OCI-LY7 (cell line): ENCODE data around the gene FLAD1. TPM values are rescaled to one million over a fixed set of nuclear protein-coding genes. Genes with fewer than 3 reads are reported as not detected.
A peak's percentile ranks its signal among the peaks of the same experiment; 100 is the strongest.

Experiments used
- BruUV-seq: library from RNA; stranded (reverse); fragments of 400-500 nt; replicated peaks from 2 replicates; lab custom pipeline; 2021; lab: Mats Ljungman, UMichigan
- CTCF ChIA-PET: fragments of 300-600 bp; sonication (Branson Sonifier 250); formaldehyde crosslinking; loops from one replicate; lab custom pipeline; 2022; ENCODE audit warnings: antibody characterized with exemption; ENCODE audit not compliant: unreplicated experiment; lab: Charles Lee
- POLR2A ChIA-PET: fragments of 300-600 bp; sonication (Branson Sonifier 250); formaldehyde crosslinking; loops from one replicate; lab custom pipeline; 2022; ENCODE audit warnings: antibody characterized with exemption; lab: Charles Lee
- DNase-seq: peaks from one replicate; pipeline ENCODE4 v3.0.0-alpha.2; 2015; ENCODE audit warnings: low spot score
- H2AFZ ChIP-seq: fragments of 200-600 bp; sonication (generic), shearing (Covaris generic); 2 replicates; pipeline ENCODE4 v1.6.1; 2014; ENCODE audit warnings: mild to moderate bottlenecking, antibody characterized with exemption, low read length, moderate library complexity
- H3K27ac ChIP-seq: fragments of 200-600 bp; sonication (generic); 2 replicates; pipeline ENCODE4 v1.5.1; 2014; ENCODE audit warnings: mixed run types, low read depth, mild to moderate bottlenecking, moderate library complexity, low read length, inconsistent platforms; ENCODE audit not compliant: poor library complexity, severe bottlenecking
- H3K36me3 ChIP-seq: fragments of 200-600 bp; sonication (generic); 2 replicates; pipeline ENCODE4 v1.6.1; 2014; ENCODE audit warnings: mild to moderate bottlenecking, antibody characterized with exemption, low read length, moderate library complexity, mixed read lengths; ENCODE audit not compliant: insufficient read depth
- H3K4me1 ChIP-seq: fragments of 200-600 bp; sonication (generic); 2 replicates; pipeline ENCODE4 v1.5.1; 2014; ENCODE audit warnings: mild to moderate bottlenecking, low read length; ENCODE audit not compliant: insufficient read depth, poor library complexity, severe bottlenecking
- H3K4me2 ChIP-seq: fragments of 200-600 bp; sonication (generic); 2 replicates; pipeline ENCODE4 v1.6.1; 2014; ENCODE audit warnings: mild to moderate bottlenecking, low read length
- H3K4me3 ChIP-seq: fragments of 200-600 bp; sonication (generic); 2 replicates; pipeline ENCODE4 v1.5.1; 2014; ENCODE audit warnings: mild to moderate bottlenecking, low read depth, low read length; ENCODE audit not compliant: poor library complexity, severe bottlenecking
- H3K79me2 ChIP-seq: fragments of 200-600 bp; sonication (generic); 2 replicates; pipeline ENCODE4 v1.6.1; 2016; ENCODE audit warnings: low read depth, mild to moderate bottlenecking, low read length, moderate library complexity, mixed read lengths; ENCODE audit not compliant: insufficient read depth
- H3K9me2 ChIP-seq: fragments of 200-600 bp; sonication (generic); 2 replicates; pipeline ENCODE4 v1.6.1; 2016; ENCODE audit warnings: mild to moderate bottlenecking, low read length, mixed read lengths; ENCODE audit not compliant: insufficient read depth
- H3K9me3 ChIP-seq: fragments of 200-600 bp; sonication (generic); 2 replicates; pipeline ENCODE4 v1.6.1; 2014; ENCODE audit warnings: mild to moderate bottlenecking, mixed run types, low read length, mixed read lengths
- H4K20me1 ChIP-seq: fragments of 200-600 bp; sonication (generic); 2 replicates; pipeline ENCODE4 v1.6.1; 2014; ENCODE audit warnings: mild to moderate bottlenecking, antibody characterized with exemption, low read length, moderate library complexity, mixed read lengths; ENCODE audit not compliant: insufficient read depth
- EZH2phosphoT487 ChIP-seq: fragments of 200-600 bp; sonication (generic); IDR thresholded peaks from 2 replicates; pipeline ENCODE4 v1.6.1; 2018; ENCODE audit warnings: low read depth, borderline replicate concordance, mild to moderate bottlenecking, mixed run types, antibody characterized with exemption, low read length, moderate library complexity, mixed read lengths
- intact Hi-C: fragments of 100-400 bp; cut with micrococcal nuclease; formaldehyde crosslinking; loops from one replicate; pipeline ENCODE4 v1.10.0; 2022; ENCODE audit not compliant: unreplicated experiment
- total RNA-seq, 2 experiments: library from RNA; depleted of rRNA in 1 of 2; stranded (reverse); fragments of >200 nt in 1 of 2; shearing (Covaris generic) in 1 of 2; gene quantifications; 2 replicates each; pipeline ENCODE4 v1.2.3, GENCODE V29; 2014 to 2022
- TF ChIP-seq, protein P1 (sequence below): fragments of 200-600 bp; sonication (generic); conservative IDR thresholded peaks from 2 replicates; pipeline ENCODE4 v1.5.1; 2014; ENCODE audit warnings: mild to moderate bottlenecking, antibody characterized with exemption, low read length, moderate library complexity, mixed read lengths

The FLAD1 gene
- total RNA-seq, 2 experiments from 2014 or later = 52.7 to 57.9 TPM

DNA sequence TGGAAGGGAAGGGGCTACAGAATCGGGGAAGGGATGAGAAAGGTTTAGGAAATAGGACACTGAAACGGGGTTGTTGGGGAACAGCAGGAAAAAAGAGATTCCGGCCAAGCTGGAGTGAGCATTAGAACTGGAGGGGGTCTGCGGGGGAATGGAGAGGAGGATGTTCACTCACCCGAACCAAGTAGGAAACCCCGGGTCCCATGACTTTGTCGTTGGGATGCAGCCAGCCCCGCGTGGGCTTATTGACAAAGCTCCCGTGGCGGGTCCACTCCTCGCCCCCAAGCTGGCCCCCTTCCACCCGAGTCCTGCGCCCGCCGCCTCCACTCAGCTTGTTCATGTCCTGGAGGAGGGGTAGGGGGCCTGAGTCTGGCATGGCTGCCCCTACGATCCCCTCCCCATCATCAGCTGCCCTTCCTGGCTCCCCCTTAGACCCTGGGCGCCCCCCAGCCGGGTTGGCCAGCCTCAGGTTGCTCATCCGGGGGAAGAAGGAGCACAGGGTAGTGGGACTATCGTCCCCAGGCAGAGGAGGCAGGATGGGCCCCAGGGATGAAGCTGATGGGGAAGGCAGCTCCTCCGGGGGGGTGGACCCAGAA is 13.2 kb upstream of the FLAD1 start:
- H3K27ac ChIP-seq = no peak overlapping the region
- no peaks in the 10 kb centered on the region for H3K9me2 ChIP-seq
- H3K79me2 ChIP-seq = peaks cover 36% of the 10 kb centered on the region
- no peaks in the 10 kb centered on the region for H3K9me3 ChIP-seq
- H3K4me3 ChIP-seq = no peak overlapping the region
- peak overlapping the region; percentile 59; the same call in 1 of the 2 replicates for H3K4me2 ChIP-seq
- peaks cover 30% of the 10 kb centered on the region for H3K4me1 ChIP-seq
- no peak for DNase-seq
- peaks cover 59% of the 10 kb centered on the region for H3K36me3 ChIP-seq
- CTCF ChIA-PET = no interaction called here
- no TSS peak for BruUV-seq
- POLR2A ChIA-PET = interaction anchor here (0.5 to 0.7 kb wide), 2 partner anchors 13 to 16 kb away, joined by 5 to 6 read pairs; partner anchors contain the start of gene FLAD1
- TF ChIP-seq, protein P1, sequence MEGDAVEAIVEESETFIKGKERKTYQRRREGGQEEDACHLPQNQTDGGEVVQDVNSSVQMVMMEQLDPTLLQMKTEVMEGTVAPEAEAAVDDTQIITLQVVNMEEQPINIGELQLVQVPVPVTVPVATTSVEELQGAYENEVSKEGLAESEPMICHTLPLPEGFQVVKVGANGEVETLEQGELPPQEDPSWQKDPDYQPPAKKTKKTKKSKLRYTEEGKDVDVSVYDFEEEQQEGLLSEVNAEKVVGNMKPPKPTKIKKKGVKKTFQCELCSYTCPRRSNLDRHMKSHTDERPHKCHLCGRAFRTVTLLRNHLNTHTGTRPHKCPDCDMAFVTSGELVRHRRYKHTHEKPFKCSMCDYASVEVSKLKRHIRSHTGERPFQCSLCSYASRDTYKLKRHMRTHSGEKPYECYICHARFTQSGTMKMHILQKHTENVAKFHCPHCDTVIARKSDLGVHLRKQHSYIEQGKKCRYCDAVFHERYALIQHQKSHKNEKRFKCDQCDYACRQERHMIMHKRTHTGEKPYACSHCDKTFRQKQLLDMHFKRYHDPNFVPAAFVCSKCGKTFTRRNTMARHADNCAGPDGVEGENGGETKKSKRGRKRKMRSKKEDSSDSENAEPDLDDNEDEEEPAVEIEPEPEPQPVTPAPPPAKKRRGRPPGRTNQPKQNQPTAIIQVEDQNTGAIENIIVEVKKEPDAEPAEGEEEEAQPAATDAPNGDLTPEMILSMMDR = no peak
- no peak for TF ChIP-seq EZH2phosphoT487
- intact Hi-C loops = no loop called here
- H2AFZ ChIP-seq = no peak overlapping the region
- H4K20me1 ChIP-seq = no peaks in the 10 kb centered on the region

DNA sequence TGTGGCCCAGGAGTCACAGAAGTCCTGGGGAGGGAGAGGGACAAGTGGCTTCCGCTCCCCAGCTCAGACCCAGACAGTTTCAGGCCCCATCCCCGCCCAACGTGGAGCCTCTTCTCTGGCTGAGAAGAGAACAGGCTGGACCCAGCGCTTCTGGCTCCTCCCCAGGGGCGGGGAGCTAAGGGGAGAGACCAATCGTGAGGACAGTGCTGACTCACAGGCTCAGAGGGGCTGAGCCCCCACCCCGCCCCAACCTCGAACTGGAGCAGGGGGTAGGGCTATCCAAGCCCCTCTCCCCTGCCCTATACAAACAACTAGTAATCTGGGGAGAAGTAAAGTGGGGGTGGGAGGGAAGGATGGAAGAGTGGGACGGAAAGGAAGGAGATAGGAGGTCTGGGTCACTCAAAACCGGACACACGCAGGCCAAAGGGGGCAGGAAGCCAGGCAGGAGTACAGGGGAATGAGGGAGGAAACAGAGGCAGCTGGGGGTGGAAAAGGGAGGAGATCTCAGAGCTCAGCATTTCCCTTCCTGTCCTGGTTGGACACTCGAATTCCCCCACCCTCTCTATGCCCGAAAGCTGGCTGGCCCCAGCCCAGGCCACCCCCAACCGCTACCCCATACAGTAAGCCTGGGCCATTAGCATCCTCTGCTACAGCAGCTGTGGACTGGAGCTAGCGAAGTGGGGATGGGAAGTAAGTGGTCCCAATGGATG is 12.4 kb upstream of the FLAD1 start, which contains the start of gene SHC1:
SHC1 (minus strand) TSS at position 117 of the 710 bp plus-strand sequence. CDS start 221 bp downstream, outside the sequence.
- Histone ChIP-seq H4K20me1 (peaks cover under 1% of the 10 kb centered on the region; the same call in 1 of the 2 replicates), H3K9me3 (no peaks in the 10 kb centered on the region), H3K4me3 (peak within 1 kb of the TSS; percentile 10), H2AFZ (no peak within 1 kb of the TSS), H3K36me3 (peaks cover 53% of the 10 kb centered on the region), H3K4me2 (peak within 1 kb of the TSS; percentile 59), H3K27ac (no peak within 1 kb of the TSS), H3K79me2 (peaks cover 45% of the 10 kb centered on the region), H3K4me1 (peaks cover 30% of the 10 kb centered on the region), H3K9me2 (no peaks in the 10 kb centered on the region)
- no peak for TF ChIP-seq EZH2phosphoT487
- TF ChIP-seq, protein P1 = no peak
- DNase-seq = peak; percentile 37
- CTCF ChIA-PET = no interaction called here
- BruUV-seq = no TSS peak
- POLR2A ChIA-PET = interaction anchor here (0.5 to 1.8 kb wide), 2 partner anchors 12 to 15 kb away, joined by 5 to 6 read pairs; partner anchors contain the start of genes FLAD1 and PBXIP1
- intact Hi-C loops = no loop called here
